HG03196 (cell line): ENCODE measurements around the gene CCDC127.
"Not testable (repeated sequence)": the region's sequence is repeated elsewhere in the genome, so short reads cannot be mapped to it uniquely, and the experiment has no call there.

Experiments
- ATAC-seq: cut with Tn5 transposase; IDR thresholded peaks from one replicate; pipeline ENCODE4 v1.9.1; 2021; ENCODE audit not compliant: unreplicated experiment

Gene CCDC127

GRCh38 chr5:235527-235926, 17.6 kb upstream of the CCDC127 start:
- not testable (repeated sequence) for ATAC-seq

GRCh38 chr5:234450-234849, 16.5 kb upstream of the CCDC127 start:
- no peak for ATAC-seq

- not testable (repeated sequence) for ATAC-seq
Measured at GRCh38 chr5:233426-233825, 15.5 kb upstream of the CCDC127 start.

- ATAC-seq: no peak
Measured at GRCh38 chr5:231661-232060, 13.7 kb upstream of the CCDC127 start.

- ATAC-seq: no peak
Measured at GRCh38 chr5:230711-231110, 12.8 kb upstream of the CCDC127 start.

GRCh38 chr5:228886-229285, 10.9 kb upstream of the CCDC127 start:
- ATAC-seq: no peak

GRCh38 chr5:227375-227774, 9.4 kb upstream of the CCDC127 start:
- not testable (repeated sequence) for ATAC-seq

- ATAC-seq: no peak
Measured at GRCh38 chr5:225334-225733, 7.4 kb upstream of the CCDC127 start.

GRCh38 chr5:223791-224190, 5.8 kb upstream of the CCDC127 start:
- no peak for ATAC-seq

- ATAC-seq: not testable (repeated sequence)
Measured at GRCh38 chr5:222951-223715, 5.2 kb upstream of the CCDC127 start.

GRCh38 chr5:219991-220390, 2.0 kb upstream of the CCDC127 start:
- ATAC-seq: peak; percentile 27

GRCh38 chr5:219460-219863, 1.5 kb upstream of the CCDC127 start:
- no peak for ATAC-seq

GRCh38 chr5:218457-219291, 721 bp upstream of the CCDC127 start:
- peak; percentile 28 for ATAC-seq

GRCh38 chr5:216076-216475, 1.9 kb downstream of the CCDC127 start:
- not testable (repeated sequence) for ATAC-seq

GRCh38 chr5:215256-215655, 2.7 kb downstream of the CCDC127 start:
- ATAC-seq: not testable (repeated sequence)

- no peak for ATAC-seq
Measured at GRCh38 chr5:213803-214395, 4.1 kb downstream of the CCDC127 start.

- ATAC-seq: no peak
Measured at GRCh38 chr5:208449-209114, 9.4 kb downstream of the CCDC127 start.

- no peak for ATAC-seq
Measured at GRCh38 chr5:207599-207998, 10.4 kb downstream of the CCDC127 start.

GRCh38 chr5:206927-207536, 10.9 kb downstream of the CCDC127 start:
- ATAC-seq: no peak

GRCh38 chr5:206406-206805, 11.5 kb downstream of the CCDC127 start:
- no peak for ATAC-seq
